HepG2 (cell line): ENCODE data around the gene SPRY1. TPM values are rescaled to one million over a fixed set of nuclear protein-coding genes. Genes with fewer than 3 reads are reported as not detected.

ENCODE experiments used
- ATF7 ChIP-seq, 2 experiments: fragments of 450-650 bp in 1 of 2; sonication (generic) in 1 of 2; formaldehyde crosslinking in 1 of 2; IDR thresholded peaks; 2 replicates each; pipeline versions ENCODE4 v1.4.0 to v1.6.1; 2016 to 2020; ENCODE audit warnings: antibody characterized with exemption in 1 of 2, mild to moderate bottlenecking in 1 of 2, missing genetic modification reagents in 1 of 2
- ELF3 ChIP-seq: IDR thresholded peaks from 2 replicates; pipeline ENCODE4 v1.6.1; 2016; ENCODE audit warnings: missing genetic modification reagents, missing compliant biosample characterization
- KDM5A ChIP-seq: fragments of 200-600 bp; sonication (generic); IDR thresholded peaks from 2 replicates; pipeline ENCODE4 v1.7.0; 2018; ENCODE audit warnings: antibody characterized with exemption, mild to moderate bottlenecking, low read length, borderline replicate concordance
- MAFG ChIP-seq: sonication (generic); formaldehyde crosslinking; IDR thresholded peaks from 2 replicates; pipeline ENCODE4 v1.5.1; 2020; ENCODE audit warnings: mild to moderate bottlenecking, missing genetic modification reagents
- MXI1 ChIP-seq: IDR thresholded peaks from 3 replicates; pipeline ENCODE4 v1.6.1; 2012; ENCODE audit warnings: low read depth, low read length, inconsistent platforms, borderline replicate concordance
- REPIN1 ChIP-seq: sonication (generic); formaldehyde crosslinking; IDR thresholded peaks from 2 replicates; pipeline ENCODE4 v1.8.0; 2022; ENCODE audit warnings: missing genetic modification reagents, low read depth, mild to moderate bottlenecking, borderline replicate concordance
- SMARCE1 ChIP-seq: fragments of 450-650 bp; IDR thresholded peaks from 2 replicates; pipeline ENCODE4 v1.6.1; 2017; ENCODE audit warnings: borderline replicate concordance
- TEAD3 ChIP-seq: optimal IDR thresholded peaks from 2 replicates; pipeline ENCODE3; 2016; ENCODE audit warnings: borderline replicate concordance
- YY1 ChIP-seq: IDR thresholded peaks from 2 replicates; pipeline ENCODE4 v1.6.1; 2011; ENCODE audit warnings: low read length, low read depth, moderate library complexity, mild to moderate bottlenecking; ENCODE audit not compliant: insufficient read depth, insufficient replicate concordance
- ZBTB14 ChIP-seq: sonication (generic); formaldehyde crosslinking; IDR thresholded peaks from 2 replicates; pipeline ENCODE4 v1.4.0; 2020; ENCODE audit warnings: missing genetic modification reagents
- ZNF18 ChIP-seq: sonication (generic); formaldehyde crosslinking; IDR thresholded peaks from 2 replicates; pipeline ENCODE4 v1.8.0; 2022; ENCODE audit warnings: mild to moderate bottlenecking, missing genetic modification reagents; ENCODE audit not compliant: insufficient replicate concordance
- ZNF264 ChIP-seq: sonication (generic); formaldehyde crosslinking; IDR thresholded peaks from 2 replicates; pipeline ENCODE4 v1.4.0; 2020; ENCODE audit warnings: missing genetic modification reagents
- ZNF280D ChIP-seq: sonication (generic); formaldehyde crosslinking; IDR thresholded peaks from 2 replicates; pipeline ENCODE4 v1.5.1; 2020; ENCODE audit warnings: mild to moderate bottlenecking, missing genetic modification reagents
- ZNF33B ChIP-seq: sonication (generic); formaldehyde crosslinking; IDR thresholded peaks from 2 replicates; pipeline ENCODE4 v1.5.1; 2020; ENCODE audit warnings: mild to moderate bottlenecking, missing genetic modification reagents
- ZNF343 ChIP-seq: sonication (generic); formaldehyde crosslinking; IDR thresholded peaks from 2 replicates; pipeline ENCODE4 v1.4.0; 2020; ENCODE audit warnings: mild to moderate bottlenecking, missing genetic modification reagents
- ZNF446 ChIP-seq: sonication (generic); formaldehyde crosslinking; IDR thresholded peaks from 2 replicates; pipeline ENCODE4 v1.5.0; 2020; ENCODE audit warnings: mild to moderate bottlenecking, missing genetic modification reagents
- ZNF574 ChIP-seq: sonication (generic); formaldehyde crosslinking; IDR thresholded peaks from 2 replicates; pipeline ENCODE4 v1.4.0; 2020; ENCODE audit warnings: missing genetic modification reagents
- ZNF773 ChIP-seq: sonication (generic); formaldehyde crosslinking; IDR thresholded peaks from 2 replicates; pipeline ENCODE4 v1.4.0; 2020; ENCODE audit warnings: missing genetic modification reagents, borderline replicate concordance
- polyA plus RNA-seq, 8 experiments: library from polyadenylated mRNA; depleted of rRNA in 3 of 8; stranded (reverse) in 7 of 8; unstranded in 1 of 8; fragments of >200 nt; fragmentation: Illumina TruSeq in 4 of 8; extraction: Trizol in 4 of 8; gene quantifications; 2 replicates each; pipeline versions ENCODE4 v1.2.1 to v1.2.3, GENCODE V29; 2011 to 2016; ENCODE audit warnings: low read depth in 4 of 8, missing spikeins in 1 of 8, mixed read lengths in 1 of 8; ENCODE audit not compliant: insufficient read depth in 1 of 8
- total RNA-seq, 5 experiments: library from RNA; depleted of rRNA; stranded (reverse); fragments of >200 nt; fragmentation: Illumina TruSeq; extraction: Trizol; gene quantifications; 2 replicates each; pipeline ENCODE4 v1.2.3, GENCODE V29; 2016; ENCODE audit warnings: low read depth in 1 of 5

Gene SPRY1
- total and polyA plus RNA-seq, 2 of the 13 experiments (the other 11 are each of a cell fraction or from before 2014, with no cell fraction given): 24.7 to 33.4 TPM

GRCh38 chr4:123396307-123397143, at the start of gene SPRY1 (continued):
- TF ChIP-seq ZNF446 (no peak), MXI1 (peak; percentile 36; the same call in 1 of the 3 replicates), ZNF574 (CRISPR knock-in tag) (peak; percentile 52; the same call in 1 of the 2 replicates), ATF7 (IDR thresholded peaks at IDR 0.05) (0 out of 2 replicates have a peak, but pooled peaks have one; percentile 40), ATF7 (CRISPR knock-in tag; IDR thresholded peaks at IDR 0.05) (no peak; the same call in 1 of the 2 replicates), ZNF18 (CRISPR knock-in tag) (no peak), YY1 (peak; percentile 47), ZNF343 (CRISPR knock-in tag) (no peak), ZNF773 (CRISPR knock-in tag) (no peak), ZNF264 (CRISPR knock-in tag) (0 out of 2 replicates have a peak, but pooled peaks have one; percentile 22), TEAD3 (CRISPR knock-in tag) (peak; percentile 57), REPIN1 (CRISPR knock-in tag) (no peak), MAFG (CRISPR knock-in tag) (no peak), ZNF280D (CRISPR knock-in tag) (no peak), KDM5A (peak; percentile 56; the same call in 1 of the 2 replicates), ZNF33B (peak; percentile 8; the same call in 1 of the 2 replicates), SMARCE1 (no peak), ZBTB14 (CRISPR knock-in tag) (no peak), ELF3 (CRISPR knock-in tag) (peak; percentile 98)
